Endometrial microvascular endothelial cells (primary cell): ENCODE results near the gene MAMSTR. TPM values are rescaled to one million over a fixed set of nuclear protein-coding genes. Genes with fewer than 3 reads are reported as not detected.

Experiments
- in situ Hi-C: cut with HindIII; loops from 2 replicates; pipeline ENCODE4 v1.10.0; 2017; ENCODE audit warnings: low sequenced_read_pairs, low pct_unique_long_range_greater_than_20kb; ENCODE audit errors: inconsistent ontology term
- total RNA-seq: library from RNA; depleted of rRNA; stranded (reverse); fragments of >200 nt; gene quantifications from one replicate; pipeline ENCODE4 v1.2.3, GENCODE V29; 2015; ENCODE audit errors: inconsistent ontology term

MAMSTR gene
- total RNA-seq, 1 donor from 2014 or later = 0.09 TPM

- in situ Hi-C loops = no loop called here
Measured at GRCh38 chr19:48746738-48747575, 27.4 kb upstream of the MAMSTR start, which contains the start of gene IZUMO1. Gene IZUMO1, minus strand, starts transcription at chr19:48746909. Its CDS starts 1,050 bp downstream, at chr19:48745859.

- in situ Hi-C loops = no loop called here
Measured at GRCh38 chr19:48746110-48746509, 26.6 kb upstream of the MAMSTR start.

GRCh38 chr19:48745208-48745995 lies 25.9 kb upstream of the MAMSTR start:
- in situ Hi-C loops = no loop called here

- in situ Hi-C loops = no loop called here
Measured at GRCh38 chr19:48742096-48742495, 22.6 kb upstream of the MAMSTR start.

- in situ Hi-C loops = no loop called here
Measured at GRCh38 chr19:48741129-48741999, 21.8 kb upstream of the MAMSTR start.

GRCh38 chr19:48740164-48740972 lies 20.8 kb upstream of the MAMSTR start, which contains the start of gene RASIP1:
Gene RASIP1, minus strand, starts transcription at chr19:48740610. Its CDS starts 328 bp downstream, at chr19:48740282.
- in situ Hi-C loops = no loop called here

- in situ Hi-C loops = no loop called here
Measured at GRCh38 chr19:48739404-48740163, 20.1 kb upstream of the MAMSTR start.

GRCh38 chr19:48738557-48739403 lies 19.3 kb upstream of the MAMSTR start:
- in situ Hi-C loops = no loop called here

- in situ Hi-C loops = no loop called here
Measured at GRCh38 chr19:48737360-48737998, 18.0 kb upstream of the MAMSTR start.

GRCh38 chr19:48735031-48735615 lies 15.6 kb upstream of the MAMSTR start:
- in situ Hi-C loops = no loop called here

GRCh38 chr19:48734625-48735024 lies 15.1 kb upstream of the MAMSTR start:
- in situ Hi-C loops = no loop called here

- in situ Hi-C loops = no loop called here
Measured at GRCh38 chr19:48731452-48731851, 11.9 kb upstream of the MAMSTR start.

GRCh38 chr19:48728911-48729664 lies 9.6 kb upstream of the MAMSTR start:
- in situ Hi-C loops = no loop called here

GRCh38 chr19:48726556-48726955 lies 7.0 kb upstream of the MAMSTR start:
- in situ Hi-C loops = no loop called here
